COLO668 (cell line): ENCODE measurements around the gene ERC2.

Experiments used
- DNase-seq: peaks from one replicate; lab custom pipeline; 2025; ENCODE audit not compliant: unreplicated experiment; lab: John Stamatoyannopoulos, UW

Gene ERC2

DNA sequence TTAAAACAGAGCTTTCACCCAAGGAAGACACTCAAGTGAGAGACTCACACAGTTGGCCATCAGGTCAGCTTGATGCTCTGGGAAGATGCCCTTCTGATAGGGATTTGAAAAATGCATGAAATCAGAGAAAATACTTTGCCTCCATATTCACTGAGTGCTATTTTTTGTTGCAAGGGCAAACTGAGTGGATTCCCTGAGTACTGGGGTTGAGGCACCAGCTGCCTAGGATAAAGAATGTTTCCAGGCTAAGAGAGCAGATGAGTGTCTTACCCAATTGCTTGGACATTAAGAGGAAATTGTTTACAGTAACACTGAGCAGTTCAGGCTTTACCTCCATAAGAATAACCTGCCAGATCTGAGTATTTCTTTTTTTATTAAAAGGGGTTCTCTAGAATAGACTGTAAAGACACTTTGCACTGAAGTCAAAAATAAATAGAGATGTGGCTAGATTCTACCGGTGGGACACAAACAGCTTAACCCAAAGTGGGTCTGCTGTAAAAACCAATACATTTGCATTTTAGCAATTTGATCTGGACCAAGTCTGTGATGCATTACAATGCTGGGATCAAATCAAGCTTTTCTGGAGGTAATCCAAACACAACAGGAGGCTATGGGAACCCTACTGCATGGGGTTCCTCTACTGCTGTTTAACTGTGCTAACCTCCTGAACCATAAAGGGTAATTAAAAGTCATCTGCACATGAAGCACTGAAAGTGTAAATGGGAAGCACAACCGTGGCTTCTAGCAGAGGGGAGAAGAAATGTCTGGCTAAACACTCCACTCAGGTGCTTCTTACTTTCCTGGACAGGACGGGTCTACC is 742.4 kb downstream of the ERC2 start:
- no peak for DNase-seq

DNA sequence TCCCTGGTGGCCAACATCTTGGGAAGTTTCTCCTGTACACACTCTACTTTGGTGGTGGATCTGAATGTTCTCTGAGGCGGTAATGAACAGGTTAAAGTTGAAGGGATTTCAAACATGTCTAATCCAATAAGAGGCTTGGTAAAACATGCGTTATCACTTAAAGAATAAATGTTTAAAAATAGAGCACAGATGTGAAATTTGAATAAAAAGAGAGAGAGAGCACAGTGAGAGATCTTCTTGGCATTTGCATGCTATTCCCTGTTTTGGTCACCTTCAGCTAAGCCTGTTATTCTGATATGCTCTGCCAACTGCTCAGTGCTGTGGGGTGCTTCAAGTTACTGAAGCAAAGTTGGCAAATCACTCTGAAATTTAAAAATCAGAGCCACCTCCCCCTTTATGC is 743.4 kb downstream of the ERC2 start:
- DNase-seq, result no peak

DNA sequence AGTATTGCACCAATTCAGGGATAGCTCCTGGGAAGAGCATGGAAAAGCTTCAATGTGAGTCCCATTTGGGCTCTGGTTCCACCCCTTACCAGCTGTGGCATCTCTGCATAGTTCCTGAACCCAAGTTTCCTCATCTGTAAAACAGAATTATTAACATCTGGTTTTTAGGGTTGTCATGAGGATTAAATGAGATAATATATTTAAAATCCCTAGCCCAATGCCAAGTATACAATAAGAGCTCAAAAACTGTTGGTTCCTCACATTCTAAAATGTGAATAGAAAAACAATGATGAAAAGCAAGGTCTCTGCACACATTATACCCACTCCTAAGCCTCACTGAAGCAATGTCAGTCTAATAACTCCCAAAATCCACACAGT is 743.9 kb downstream of the ERC2 start:
- DNase-seq, result no peak

DNA sequence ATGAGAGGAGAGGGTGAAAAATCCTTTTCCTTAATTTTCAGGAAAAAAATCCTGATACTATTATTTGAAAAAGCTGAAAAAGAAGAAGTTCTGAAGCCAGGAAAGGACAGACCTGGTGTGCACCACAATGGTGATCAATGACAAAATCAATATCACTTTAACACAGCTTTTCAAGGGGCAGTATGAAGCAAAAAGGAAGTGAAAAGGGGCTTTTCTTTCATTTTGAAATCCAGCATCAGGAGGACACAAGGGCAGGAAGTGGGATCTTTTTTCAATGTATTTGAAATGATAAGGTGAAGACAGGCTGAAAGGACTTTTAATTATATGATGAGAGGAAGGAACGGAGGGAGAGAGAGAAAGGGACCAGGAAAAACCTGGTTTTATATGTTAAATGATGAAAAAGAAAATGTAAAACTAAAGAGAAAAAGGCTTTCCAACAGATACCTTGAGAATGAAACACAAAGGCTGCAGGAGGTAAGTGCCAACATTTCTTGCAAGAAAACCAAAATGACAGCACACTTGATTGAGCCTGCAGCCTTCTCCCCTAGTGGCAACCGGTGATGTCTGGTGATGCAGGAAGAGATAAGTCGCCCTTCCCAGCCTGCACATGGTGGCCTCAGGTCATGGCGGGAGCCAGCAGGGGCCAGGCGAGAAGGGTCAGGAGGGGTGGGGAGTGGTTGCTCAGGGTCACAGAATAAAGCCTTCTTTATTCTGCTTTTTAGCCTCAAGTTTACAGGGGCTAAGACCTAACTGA is 744.4 kb downstream of the ERC2 start:
- no peak for DNase-seq

DNA sequence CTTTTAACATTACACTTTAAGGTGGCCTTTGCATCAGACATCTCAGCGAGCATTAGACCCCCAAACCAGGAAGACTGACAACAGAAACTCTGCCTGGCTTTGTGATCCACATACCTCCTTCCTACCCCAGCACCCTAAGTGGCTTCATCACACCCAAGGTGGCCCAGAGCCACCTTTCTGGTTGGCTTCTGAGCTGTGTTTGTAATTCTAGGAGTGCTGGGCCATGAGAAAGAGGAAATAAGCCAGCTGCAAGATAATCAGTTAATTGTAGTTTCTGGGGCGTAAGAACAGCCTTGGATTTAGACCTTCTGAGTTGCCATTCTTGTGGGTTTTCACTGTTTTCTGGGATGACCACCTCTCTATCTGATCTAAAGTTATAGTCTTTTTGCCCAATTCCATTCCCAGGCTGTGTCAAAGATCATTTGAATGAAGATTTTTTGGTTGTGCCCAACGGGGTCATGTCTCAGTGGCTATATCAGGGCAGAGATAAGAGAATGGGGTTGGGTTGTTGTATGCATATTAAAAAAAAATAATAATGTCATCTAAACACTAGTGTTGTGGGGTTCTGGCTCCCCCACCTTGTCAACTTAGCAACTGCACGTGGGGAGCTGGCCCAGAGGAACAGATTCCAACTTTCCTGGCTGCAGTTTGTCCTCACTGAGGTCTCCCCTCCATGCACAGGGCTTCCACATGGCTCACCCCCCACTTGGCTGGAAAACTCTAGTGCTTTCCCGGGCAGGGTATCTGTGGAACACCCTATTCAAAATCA is 746.4 kb downstream of the ERC2 start:
- DNase-seq, result peak; percentile 2

DNA sequence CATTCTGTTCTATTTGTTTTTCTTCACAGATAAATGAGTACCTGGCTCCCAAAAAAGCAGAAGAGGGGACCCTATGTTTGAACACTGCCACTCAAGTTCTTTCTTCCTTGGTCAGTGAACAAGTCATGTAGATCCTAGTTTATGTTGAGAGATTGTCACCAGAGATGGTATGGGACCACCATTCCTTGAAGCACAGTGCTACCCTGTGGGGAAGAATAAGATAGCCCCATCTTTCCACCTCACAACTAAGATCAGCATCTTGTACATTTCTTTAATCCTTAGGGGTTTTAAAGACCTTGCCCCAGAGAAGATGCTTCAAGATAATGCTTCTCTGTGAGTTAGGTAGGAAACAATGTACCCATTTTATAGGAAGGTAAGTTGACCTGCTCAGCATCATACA is 747.7 kb downstream of the ERC2 start:
- DNase-seq, result no peak

DNA sequence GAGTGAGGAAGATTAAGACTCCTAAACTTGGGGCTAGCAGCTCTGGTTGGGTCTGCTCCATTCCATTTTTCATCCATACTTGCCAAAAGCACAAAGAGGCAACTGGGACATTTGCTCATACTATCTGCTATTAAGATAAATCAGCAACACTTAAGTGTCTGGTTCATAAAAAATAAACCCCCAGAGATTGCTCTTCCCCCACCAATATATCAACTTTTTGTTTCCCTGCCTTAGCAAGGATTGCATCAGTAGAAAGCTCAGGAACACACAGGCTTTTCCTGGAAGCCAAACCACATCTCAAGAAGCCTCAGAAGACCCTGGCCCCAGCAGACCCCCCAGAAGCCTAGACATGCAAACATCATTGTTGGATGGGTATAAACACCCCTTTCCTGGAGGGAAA is 748.8 kb downstream of the ERC2 start:
- no peak for DNase-seq

DNA sequence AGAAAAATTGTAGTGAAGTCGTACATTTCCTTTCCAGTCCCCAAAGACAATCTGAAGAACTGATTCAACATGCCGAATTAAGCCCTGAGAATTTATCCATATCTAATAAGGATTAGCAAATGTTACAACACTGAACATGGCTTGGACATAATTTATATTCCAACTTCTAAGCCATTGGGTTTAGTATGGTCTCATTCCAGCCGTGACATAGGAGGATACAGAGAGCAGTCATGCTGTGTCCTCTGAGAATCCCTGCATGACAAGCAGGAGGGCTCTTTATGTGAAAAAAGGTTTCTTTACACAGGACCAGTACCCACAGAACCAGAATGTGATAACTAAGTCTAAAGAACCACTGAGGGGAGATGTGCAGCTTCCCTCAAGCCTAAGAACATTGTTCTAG is 749.3 kb downstream of the ERC2 start:
- DNase-seq, result no peak

DNA sequence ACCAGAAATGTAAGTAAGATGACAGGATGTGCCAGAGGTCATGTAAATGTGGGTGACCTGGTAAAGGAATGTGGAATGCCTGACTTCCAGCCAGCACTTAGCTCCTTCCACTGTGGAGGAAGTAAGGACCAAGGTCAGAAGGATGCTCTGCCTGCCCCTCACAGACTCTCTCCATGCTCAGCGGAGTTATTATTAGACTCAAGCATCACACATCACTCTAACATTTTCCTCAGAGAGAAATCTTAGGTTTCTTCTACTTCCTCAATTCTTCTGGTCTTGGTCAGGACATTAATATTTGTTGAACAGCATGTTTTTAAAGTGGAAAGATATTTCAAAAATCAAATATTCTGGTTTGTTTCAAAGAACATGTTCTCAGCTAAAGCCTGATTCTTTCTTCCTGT is 749.7 kb downstream of the ERC2 start:
- no peak for DNase-seq

DNA sequence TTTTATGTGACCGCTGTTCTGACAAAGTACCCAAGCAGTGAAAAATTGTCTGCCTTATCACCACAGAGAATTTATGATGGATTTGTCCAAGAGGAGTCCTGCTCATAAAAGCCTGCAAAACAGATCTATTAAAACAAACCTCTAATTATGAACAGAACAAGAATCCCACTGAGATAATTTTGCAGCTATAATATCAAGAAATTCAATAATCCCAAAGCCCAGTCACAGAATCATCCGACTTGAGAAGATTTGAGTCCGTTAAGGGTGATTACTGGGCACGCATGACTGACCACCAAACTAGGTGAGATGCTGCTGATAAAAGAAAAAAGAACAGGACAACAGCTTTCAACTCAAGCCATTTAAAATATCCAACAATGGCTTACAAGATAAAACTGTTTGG is 750.2 kb downstream of the ERC2 start:
- no peak for DNase-seq

DNA sequence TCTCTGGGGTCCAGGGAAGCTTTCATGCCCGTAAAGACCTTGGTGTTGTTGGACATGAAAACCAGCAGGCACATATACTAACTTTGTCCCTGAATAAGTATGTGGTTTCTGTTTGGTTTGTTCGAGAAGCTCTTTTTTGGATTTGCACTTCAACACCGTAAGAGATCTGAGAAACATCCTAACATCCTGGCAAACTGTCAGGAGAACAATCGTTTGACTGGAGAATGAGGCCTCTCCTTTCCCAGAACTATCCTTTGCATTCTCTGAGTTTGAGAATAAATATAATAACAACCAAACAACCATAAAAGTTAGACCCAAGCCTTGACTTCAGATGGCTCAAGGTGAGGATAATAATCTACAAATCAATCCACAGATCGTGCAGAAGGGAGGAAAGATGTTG is 750.8 kb downstream of the ERC2 start:
- DNase-seq, result no peak

DNA sequence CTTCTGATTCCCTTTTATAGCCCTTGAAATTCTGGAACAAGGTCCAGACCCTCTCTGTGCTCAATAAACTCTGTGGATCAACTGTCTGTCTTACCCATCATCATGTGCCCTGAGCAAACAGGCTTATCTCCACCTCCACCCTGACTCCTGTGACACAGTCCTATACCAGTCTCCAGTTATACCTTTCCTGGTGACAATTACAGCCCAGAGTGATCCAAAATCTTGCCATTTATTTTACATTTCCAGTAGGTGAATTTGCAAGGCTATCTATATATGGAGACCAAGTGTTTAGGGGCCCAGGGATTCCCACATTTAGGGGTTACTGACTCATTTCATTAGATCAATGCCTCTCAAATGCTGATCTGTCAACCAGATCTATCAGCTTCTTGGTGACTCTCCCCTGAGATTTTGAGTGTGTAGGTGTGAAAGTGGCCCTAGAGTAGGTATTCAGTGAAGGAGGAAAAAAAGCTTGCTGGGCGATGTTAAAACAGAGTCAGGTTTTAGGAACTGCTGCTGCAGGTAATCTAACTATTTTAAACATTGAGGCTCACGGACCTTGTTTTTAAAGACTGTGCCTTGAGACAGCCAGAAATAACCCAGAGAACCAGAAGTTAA is 751.5 kb downstream of the ERC2 start:
- no peak for DNase-seq

DNA sequence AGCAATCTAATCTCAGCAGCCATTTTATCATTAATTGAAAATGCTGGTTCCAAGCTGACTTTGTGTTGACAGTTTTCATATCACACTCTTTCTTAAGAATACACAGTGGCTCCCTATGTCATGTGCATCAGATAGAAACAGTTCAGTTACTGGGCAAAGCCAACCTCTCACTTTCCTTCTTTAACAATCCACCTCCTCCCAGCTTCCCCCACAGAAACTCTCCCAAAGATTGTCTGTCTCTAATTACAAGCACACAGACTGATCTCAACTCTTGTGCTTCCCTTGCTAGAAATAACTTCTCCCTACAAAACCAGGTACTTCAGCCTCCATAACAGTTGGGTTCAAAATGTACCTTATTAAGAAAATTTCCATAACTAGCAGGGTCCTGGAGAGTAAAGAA is 752.2 kb downstream of the ERC2 start:
- no peak for DNase-seq

DNA sequence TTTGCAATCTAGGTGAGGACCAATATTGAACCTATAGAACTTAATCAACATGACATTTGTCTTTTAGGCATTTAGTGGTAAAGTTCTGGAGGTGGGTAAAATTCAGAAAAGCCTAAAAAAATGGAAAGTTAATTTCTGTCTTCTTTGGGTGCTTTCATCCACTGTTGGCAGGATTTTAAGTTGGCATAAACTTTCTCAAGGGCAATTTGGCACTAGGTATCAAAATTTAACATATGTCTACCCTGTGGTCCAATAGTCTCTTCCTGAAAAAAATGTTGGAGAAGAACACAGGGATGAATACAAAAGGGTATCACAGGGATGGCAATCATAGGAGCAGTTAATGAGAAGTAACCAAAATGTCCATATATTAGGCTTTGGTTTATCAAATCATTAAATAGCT is 754.2 kb downstream of the ERC2 start:
- no peak for DNase-seq

DNA sequence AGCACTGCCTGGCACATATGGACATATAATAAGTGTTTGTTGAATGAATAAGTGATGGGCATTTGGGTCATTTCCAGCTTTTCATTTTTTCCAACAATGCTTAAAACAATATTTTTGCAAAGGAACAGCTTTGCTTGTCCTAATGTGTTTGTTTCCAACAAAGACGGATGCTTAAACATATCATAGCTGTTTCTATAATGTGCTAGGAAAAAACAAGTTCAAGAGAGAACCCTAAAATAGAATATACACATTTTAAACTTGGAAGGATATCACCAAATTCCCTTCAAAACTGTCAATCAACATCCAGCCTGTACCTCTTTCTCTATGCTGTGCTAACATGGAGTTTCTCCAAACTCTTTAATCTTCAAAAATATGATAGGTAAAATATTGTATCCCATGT is 756.6 kb downstream of the ERC2 start:
- no peak for DNase-seq

DNA sequence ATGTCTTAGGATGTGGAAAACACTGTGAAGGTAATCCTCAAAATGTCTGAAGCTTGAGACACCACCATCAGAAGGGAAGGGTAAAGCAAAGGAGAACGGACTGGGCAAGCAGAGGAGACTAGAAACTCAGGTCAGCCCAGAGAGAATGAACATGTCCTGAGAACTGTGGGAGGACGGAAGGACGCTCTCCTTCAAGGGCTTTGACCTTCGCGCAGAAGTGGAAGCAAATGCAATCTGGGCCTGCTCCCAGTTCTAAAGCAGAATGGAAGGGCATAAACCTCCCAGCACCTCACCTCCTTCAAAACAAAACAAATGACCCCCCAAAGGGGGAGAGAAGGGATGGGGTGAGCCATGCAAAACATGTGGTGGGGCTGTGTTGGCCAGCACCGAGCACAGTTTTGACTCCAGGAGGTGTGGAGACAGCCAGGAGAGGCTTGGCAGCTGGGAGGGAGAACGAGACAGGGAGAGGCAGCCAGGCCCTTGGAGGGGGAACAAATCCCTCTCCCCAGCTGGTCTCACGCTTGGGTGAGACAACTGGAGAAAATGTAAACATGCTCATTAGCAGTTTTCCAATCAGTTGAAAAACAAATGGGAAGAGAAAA is 758.8 kb downstream of the ERC2 start:
- no peak for DNase-seq

DNA sequence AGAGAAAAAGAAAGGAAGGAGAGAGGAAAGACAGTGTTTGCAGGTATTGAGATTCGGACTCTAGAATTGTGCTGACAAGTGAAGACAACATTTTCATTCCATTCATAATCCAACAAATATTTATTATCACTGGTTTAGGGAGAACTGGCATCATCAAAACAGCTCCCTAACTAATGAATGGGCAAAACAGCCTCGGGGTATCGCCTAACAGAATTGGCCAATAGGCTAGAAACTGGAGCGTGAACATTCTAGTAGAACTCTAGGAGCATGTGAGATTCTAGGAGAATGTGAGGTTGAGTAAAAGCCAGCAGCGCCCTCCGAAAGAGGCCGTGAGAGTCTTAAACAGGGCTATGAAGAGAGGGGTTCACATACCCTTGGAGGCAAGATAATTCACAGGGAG is 759.3 kb downstream of the ERC2 start:
- no peak for DNase-seq

DNA sequence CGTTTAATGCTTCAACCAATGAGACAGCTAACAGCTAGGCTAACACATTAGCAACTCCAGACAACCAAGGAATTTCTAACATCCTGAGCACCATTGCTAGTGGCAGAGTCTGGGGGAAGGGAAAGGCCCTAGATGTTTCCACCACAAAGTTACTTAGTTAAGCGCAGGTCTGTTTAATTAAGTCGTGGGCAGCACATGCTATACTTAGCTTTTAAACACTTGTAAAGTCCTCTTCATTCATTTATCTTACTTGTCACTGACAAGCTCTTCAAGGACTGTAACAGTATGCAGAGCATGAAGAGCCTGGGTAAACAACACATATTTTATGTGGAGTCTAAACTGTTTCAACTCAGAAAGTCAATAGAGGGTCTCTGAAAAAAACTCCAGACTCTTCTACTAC is 760.0 kb downstream of the ERC2 start:
- no peak for DNase-seq

DNA sequence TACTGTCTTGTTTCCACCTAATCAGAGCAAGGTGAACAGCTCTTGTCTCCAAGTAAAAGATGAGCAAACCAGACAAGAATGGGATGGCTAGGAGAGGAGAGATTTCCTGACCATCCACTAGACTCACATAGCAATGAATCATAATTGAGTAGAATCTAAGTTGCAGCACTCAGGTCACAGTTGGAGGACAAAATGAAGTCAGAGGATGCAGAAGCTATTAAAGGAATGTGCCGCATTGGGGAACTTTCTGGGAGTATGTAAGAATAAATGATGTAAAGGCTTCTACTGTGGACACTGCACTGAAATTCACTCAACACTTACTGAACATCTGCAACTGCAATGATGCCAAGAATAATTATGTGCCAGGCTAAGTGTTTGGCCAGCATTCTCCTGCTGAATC is 763.7 kb downstream of the ERC2 start:
- no peak for DNase-seq

DNA sequence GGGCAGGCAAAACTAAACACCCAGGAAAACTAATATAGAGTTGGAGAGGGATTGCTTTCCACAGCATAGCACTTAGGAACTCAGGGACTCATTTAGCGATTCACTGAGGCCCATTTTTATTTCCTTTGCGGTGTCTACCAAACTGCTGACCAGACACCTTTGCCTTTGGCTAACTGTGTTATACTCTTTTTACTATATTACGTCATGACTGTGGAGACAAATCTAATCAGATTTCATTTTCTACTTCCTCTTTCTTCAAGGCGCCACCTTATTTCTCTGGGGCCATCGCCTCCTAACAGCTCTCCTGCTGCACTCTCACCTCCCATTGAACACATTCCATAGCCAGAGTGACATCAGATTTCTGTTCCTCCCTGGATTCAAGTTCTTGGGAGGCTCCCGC is 765.4 kb downstream of the ERC2 start:
- no peak for DNase-seq

DNA sequence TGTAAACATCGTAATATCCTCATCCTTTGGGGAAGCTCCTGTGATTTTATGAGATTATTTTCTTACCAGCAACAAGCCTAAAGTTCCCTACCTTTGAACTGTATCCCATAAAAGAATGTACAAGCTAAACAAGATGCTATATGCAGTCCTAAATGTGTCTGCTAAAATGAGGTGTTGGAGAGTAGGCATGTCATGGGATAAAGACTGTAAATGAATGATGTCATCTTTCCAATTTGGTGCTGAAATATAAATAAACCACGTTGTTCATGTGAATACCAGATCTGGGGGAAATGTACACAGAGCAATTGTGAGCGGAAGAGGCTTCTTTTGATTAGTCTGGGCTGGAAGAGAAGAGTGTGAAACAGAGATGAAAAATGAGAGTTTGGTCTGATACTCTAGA is 766.3 kb downstream of the ERC2 start:
- DNase-seq, result no peak
